Thyroid gland (tissue), 4 donors: ENCODE data around the gene CGB3. TPM values are rescaled to one million over a fixed set of nuclear protein-coding genes. Genes with fewer than 3 reads are reported as not detected.
A peak's percentile ranks its signal among the peaks of the same experiment; 100 is the strongest.

ENCODE experiments used
- DNase-seq, 2 donors: peaks; one replicate each; pipeline ENCODE4 v3.0.0-alpha.2; 2019
- H3K27ac ChIP-seq, 3 donors: fragments of 200-600 bp; sonication (generic); 1 replicate in 2 of 3; 2 replicates in 1 of 3; pipeline ENCODE4 v1.5.1; 2016 to 2019; ENCODE audit warnings: mild to moderate bottlenecking in 1 of 3, moderate library complexity in 1 of 3
- H3K27me3 ChIP-seq: fragments of 200-600 bp; sonication (generic); one replicate; pipeline ENCODE4 v1.5.1; 2019
- H3K36me3 ChIP-seq, 2 donors: fragments of 200-600 bp; sonication (generic); one replicate each; pipeline ENCODE4 v1.5.1; 2016 to 2019
- H3K4me1 ChIP-seq, 2 donors: fragments of 200-600 bp; sonication (generic); one replicate each; pipeline ENCODE4 v1.5.1; 2017 to 2019
- H3K4me3 ChIP-seq, 3 donors: fragments of 200-600 bp; sonication (generic); replicated peaks in 1 of 3; 1 replicate in 2 of 3; 2 replicates in 1 of 3; pipeline ENCODE4 v1.5.1; 2016; ENCODE audit warnings: mild to moderate bottlenecking in 1 of 3
- H3K9me3 ChIP-seq: fragments of 200-600 bp; sonication (generic); one replicate; pipeline ENCODE4 v1.5.1; 2017
- CTCF ChIP-seq, 6 experiments: fragments of 200-600 bp in 3 of 6; fragments of 450-650 bp in 3 of 6; sonication (generic) in 3 of 6; IDR thresholded peaks; one replicate each; pipeline ENCODE4 v1.5.1; 2016 to 2019; ENCODE audit warnings: antibody characterized with exemption in 6 of 6, mild to moderate bottlenecking in 2 of 6, inconsistent platforms in 1 of 6, moderate library complexity in 1 of 6
- POLR2A ChIP-seq, 2 donors: fragments of 450-650 bp; IDR thresholded peaks; one replicate each; pipeline ENCODE4 v1.6.1; 2017; ENCODE audit warnings: antibody characterized with exemption in 2 of 2, mild to moderate bottlenecking in 2 of 2, moderate library complexity in 1 of 2
- WGBS, 2 donors: methylation state at CpG; one replicate each; pipeline ENCODE4 v1.1.5; 2017; 5-methylcytosine and 5-hydroxymethylcytosine counted together
- intact Hi-C: fragments of 100-400 bp; cut with DNase I; formaldehyde crosslinking; loops from one replicate; pipeline ENCODE4 v1.15.1; 2023
- total RNA-seq, 4 donors: library from RNA; depleted of rRNA; stranded (reverse); fragments of >200 nt; gene quantifications; one replicate each; pipeline ENCODE4 v1.2.3, GENCODE V29; 2016

The CGB3 gene
- total RNA-seq, 4 donors from 2014 or later: not detected

GRCh38 chr19:49017666-49018351 lies 6.3 kb downstream of the CGB3 start:
- DNase-seq: peak; percentile 25 to 33
- 3% methylated on average over 8 to 14 of the region's 62 CpGs for WGBS, 2 donors
- Histone ChIP-seq H3K27me3 (no peaks in the 10 kb centered on the region), H3K9me3 (no peaks in the 10 kb centered on the region), H3K27ac (no peak overlapping the region), H3K4me1 (peaks cover 17 to 24% of the 10 kb centered on the region in 2 donors), H3K36me3 (peaks cover 0 to 6% of the 10 kb centered on the region in 2 donors), H3K4me3 (peak overlapping the region in 1 of 3 donors; percentile 25)
- intact Hi-C loops: no loop called here
- TF ChIP-seq CTCF (IDR thresholded peaks at IDR 0.05): peak in 2 of 6 experiments; percentile 33 to 54
- TF ChIP-seq POLR2A (IDR thresholded peaks at IDR 0.05): no peak

GRCh38 chr19:49017041-49017665 lies 7.0 kb downstream of the CGB3 start, which contains the start of gene LHB:
LHB (minus strand) TSS chr19:49017091; CDS start chr19:49017081, 10 bp downstream.
- Histone ChIP-seq H3K27ac (no peak within 1 kb of the TSS), H3K4me3 (peak within 1 kb of the TSS in 1 of 3 donors; percentile 25), H3K36me3 (peaks cover under 1 to 11% of the 10 kb centered on the region in 2 donors), H3K27me3 (no peaks in the 10 kb centered on the region), H3K4me1 (peaks cover 17 to 24% of the 10 kb centered on the region in 2 donors), H3K9me3 (no peaks in the 10 kb centered on the region)
- DNase-seq: no peak
- 59 to 70% methylated on average over 14 to 17 of the region's 17 CpGs for WGBS, 2 donors
- TF ChIP-seq POLR2A (IDR thresholded peaks at IDR 0.05) (no peak), CTCF (IDR thresholded peaks at IDR 0.05) (no peak)
- intact Hi-C loops: no loop called here

GRCh38 chr19:49016067-49016839 lies 7.9 kb downstream of the CGB3 start:
- intact Hi-C loops: no loop called here
- TF ChIP-seq POLR2A (IDR thresholded peaks at IDR 0.05): no peak
- no peak for TF ChIP-seq CTCF (IDR thresholded peaks at IDR 0.05)
- Histone ChIP-seq H3K36me3 (peaks cover 9 to 16% of the 10 kb centered on the region in 2 donors), H3K27me3 (no peaks in the 10 kb centered on the region), H3K27ac (no peak overlapping the region), H3K9me3 (no peaks in the 10 kb centered on the region), H3K4me1 (peaks cover 17 to 24% of the 10 kb centered on the region in 2 donors), H3K4me3 (no peak overlapping the region)
- WGBS, 2 donors: 93 to 94% methylated on average over 14 to 22 of the region's 29 CpGs
- DNase-seq: no peak

GRCh38 chr19:49014870-49015255 lies 9.3 kb downstream of the CGB3 start:
- H3K36me3 ChIP-seq: peaks cover 21 to 28% of the 10 kb centered on the region in 2 donors
- intact Hi-C loops: no loop called here
- H3K9me3 ChIP-seq: no peaks in the 10 kb centered on the region
- no peak overlapping the region for H3K4me3 ChIP-seq
- no peak for DNase-seq
- WGBS, 2 donors: 79 to 98% methylated on average over 6 to 18 of the region's 18 CpGs
- no peaks in the 10 kb centered on the region for H3K27me3 ChIP-seq
- peaks cover 17 to 24% of the 10 kb centered on the region in 2 donors for H3K4me1 ChIP-seq
- no peak overlapping the region for H3K27ac ChIP-seq
- TF ChIP-seq POLR2A (IDR thresholded peaks at IDR 0.05) (no peak), CTCF (IDR thresholded peaks at IDR 0.05) (no peak)
